Skin of body (tissue), 2 donors: ENCODE results near the gene WRAP73. TPM values are rescaled to one million over a fixed set of nuclear protein-coding genes. Genes with fewer than 3 reads are reported as not detected.
"Not testable (repeated sequence)": the region's sequence is repeated elsewhere in the genome, so short reads cannot be mapped to it uniquely, and the experiment has no call there.

Source experiments
- DNase-seq: peaks from one replicate; lab custom pipeline; 2025; lab: John Stamatoyannopoulos, UW
- total RNA-seq: library from RNA; depleted of rRNA; stranded (reverse); fragments of >200 nt; gene quantifications from one replicate; pipeline ENCODE4 v1.2.3, GENCODE V29; 2014

Gene WRAP73
- total RNA-seq, 1 donor from 2014 or later = 12.2 TPM

GRCh38 chr1:3631320-3632260 is 18.3 kb downstream of the WRAP73 start:
- DNase-seq = no peak

GRCh38 chr1:3630914-3631313 is 19.0 kb downstream of the WRAP73 start:
- DNase-seq = no peak

DNA sequence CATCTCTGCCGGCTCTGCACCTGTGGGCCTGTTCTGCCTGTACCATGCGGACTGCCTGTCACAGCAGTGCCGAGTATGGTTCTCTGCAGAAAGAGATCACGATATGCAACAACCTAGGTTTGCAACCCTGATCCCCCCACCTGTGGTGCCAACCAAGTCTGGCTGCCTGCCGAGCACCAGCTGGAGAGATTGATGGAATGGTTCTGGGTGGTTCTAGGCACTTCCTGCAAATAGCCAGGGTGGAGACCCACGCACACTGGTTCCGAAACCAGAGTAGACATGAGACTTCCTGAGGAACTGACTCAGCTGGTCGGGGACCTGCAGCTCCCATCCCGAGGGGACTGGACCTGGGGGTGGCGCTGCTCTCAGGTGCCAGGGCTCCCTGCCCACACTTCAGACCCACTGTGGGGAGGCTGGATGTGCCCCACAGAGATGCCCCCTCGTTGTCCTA is 19.7 kb downstream of the WRAP73 start:
- no peak for DNase-seq

DNA sequence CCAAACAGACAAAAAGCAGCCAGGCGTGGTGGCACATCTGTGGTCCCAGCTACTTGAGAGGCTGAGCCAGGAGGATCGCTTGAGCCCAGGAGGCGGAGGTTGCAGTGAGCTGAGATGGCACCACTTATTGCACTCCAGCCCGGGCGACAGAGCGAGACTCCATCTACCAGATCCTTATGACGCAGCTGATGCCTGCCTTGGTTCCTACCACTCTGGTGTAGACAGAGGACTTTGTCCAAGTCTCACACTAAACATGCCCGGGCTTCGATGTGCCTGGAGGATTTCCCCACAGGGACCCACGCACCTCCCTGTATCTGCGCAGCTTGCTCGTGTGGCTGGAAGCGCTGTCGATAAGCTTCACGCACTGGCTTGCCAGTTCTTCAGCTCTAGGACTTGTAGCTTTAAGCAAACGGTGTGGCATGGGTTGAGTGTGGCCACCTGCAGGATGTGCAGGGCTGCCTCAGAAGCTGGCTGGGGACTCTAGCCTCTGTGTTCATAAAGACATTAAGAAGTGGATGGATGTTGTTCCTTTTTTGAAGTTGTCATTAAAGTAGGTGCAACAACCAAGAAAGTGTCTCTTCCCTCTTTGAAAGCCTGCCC is 20.2 kb downstream of the WRAP73 start:
- DNase-seq = no peak

- DNase-seq = no peak
Measured at GRCh38 chr1:3628445-3628844, 21.5 kb downstream of the WRAP73 start.

GRCh38 chr1:3627515-3628253 is 22.2 kb downstream of the WRAP73 start:
- DNase-seq = no peak

- no peak for DNase-seq
Measured at GRCh38 chr1:3626025-3626424, 23.9 kb downstream of the WRAP73 start.

GRCh38 chr1:3625151-3625907 is 24.6 kb downstream of the WRAP73 start:
- DNase-seq = no peak

- DNase-seq = peak; percentile 95
Measured at GRCh38 chr1:3624200-3625136, 25.4 kb downstream of the WRAP73 start, which contains the start of gene TPRG1L. TSS of gene TPRG1L (plus strand) at chr1:3625015. CDS start at chr1:3625073, 58 bp downstream.

GRCh38 chr1:3623441-3624199 is 26.3 kb downstream of the WRAP73 start:
- no peak for DNase-seq

GRCh38 chr1:3622102-3622501 is 27.8 kb downstream of the WRAP73 start:
- DNase-seq = not testable (repeated sequence)

GRCh38 chr1:3621151-3621671 is 28.7 kb downstream of the WRAP73 start:
- not testable (repeated sequence) for DNase-seq

GRCh38 chr1:3620708-3621107 is 29.2 kb downstream of the WRAP73 start:
- DNase-seq = no peak

- DNase-seq = peak; percentile 82
Measured at GRCh38 chr1:3618881-3619671, 30.8 kb downstream of the WRAP73 start.

DNA sequence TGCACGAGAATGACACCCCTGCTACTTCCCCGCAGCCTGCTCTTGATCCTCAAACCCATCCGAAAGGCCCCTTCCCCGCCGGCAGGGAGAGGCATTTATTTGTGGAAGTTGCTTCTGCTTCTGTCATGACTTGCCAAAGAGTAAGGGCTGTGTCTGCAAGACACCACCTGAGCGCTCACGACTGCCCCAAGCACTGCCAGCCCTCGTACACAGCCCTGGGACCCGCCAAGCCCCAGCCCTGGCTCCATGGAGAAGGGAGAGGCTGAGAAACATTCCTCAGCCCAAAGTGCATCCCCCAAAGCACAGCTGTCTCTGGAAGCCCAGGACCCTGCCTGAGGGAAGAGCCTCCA is 31.4 kb downstream of the WRAP73 start:
- no peak for DNase-seq

- DNase-seq = no peak
Measured at GRCh38 chr1:3617806-3618345, 32.0 kb downstream of the WRAP73 start.

- no peak for DNase-seq
Measured at GRCh38 chr1:3616861-3617260, 33.0 kb downstream of the WRAP73 start.
